Vagina (tissue), 2 donors: ENCODE measurements around the gene RADX.

ENCODE experiments used
- CTCF ChIP-seq, 3 experiments: fragments of 450-650 bp in 2 of 3; fragments of 200-600 bp in 1 of 3; sonication (generic) in 1 of 3; IDR thresholded peaks; one replicate each; pipeline ENCODE4 v1.5.1; 2017 to 2019; ENCODE audit warnings: antibody characterized with exemption in 3 of 3, mild to moderate bottlenecking in 2 of 3, moderate library complexity in 2 of 3
- POLR2A ChIP-seq, 2 donors: fragments of 450-650 bp; IDR thresholded peaks; one replicate each; pipeline ENCODE4 v1.6.1; 2017; ENCODE audit warnings: antibody characterized with exemption in 2 of 2, mild to moderate bottlenecking in 2 of 2, moderate library complexity in 2 of 2

- TF ChIP-seq CTCF (IDR thresholded peaks at IDR 0.05) (no peak), POLR2A (IDR thresholded peaks at IDR 0.05) (no peak)
Observed at GRCh38 chrX:106588801-106589200, 23.0 kb upstream of the RADX start.
